Panc1 (cell line): Measurements from ENCODE around the gene CENPE. TPM values are rescaled to one million over a fixed set of nuclear protein-coding genes. Genes with fewer than 3 reads are reported as not detected.

Experiments used
- ATAC-seq: fragments of 200-7000 bp; cut with Tn5 transposase; 2 replicates; pipeline ENCODE4 v1.9.1; 2020; ENCODE audit warnings: mild to moderate bottlenecking, moderate library complexity
- BruUV-seq: library from RNA; stranded (reverse); fragments of 400-500 nt; replicated peaks from 2 replicates; lab custom pipeline; 2021; lab: Mats Ljungman, UMichigan
- CTCF ChIA-PET: fragments of 300-600 bp; sonication (Branson Sonifier 250); formaldehyde crosslinking; loops from one replicate; lab custom pipeline; 2022; ENCODE audit warnings: antibody characterized with exemption; lab: Charles Lee
- POLR2A ChIA-PET: fragments of 300-600 bp; sonication (Branson Sonifier 250); formaldehyde crosslinking; loops from one replicate; lab custom pipeline; 2022; ENCODE audit warnings: antibody characterized with exemption; lab: Charles Lee
- DNase-seq: peaks from one replicate; pipeline ENCODE4 v3.0.0-alpha.2; 2010; ENCODE audit warnings: low read depth, low spot score
- H3K27ac ChIP-seq: 2 replicates; pipeline ENCODE4 v1.5.1; 2011; ENCODE audit warnings: mild to moderate bottlenecking, low read length, inconsistent platforms
- H3K27me3 ChIP-seq: fragments of 200-500 bp; sonication (Bioruptor generic); 2 replicates; pipeline ENCODE4 v1.6.0; 2014; ENCODE audit warnings: low read length, inconsistent platforms; ENCODE audit not compliant: control insufficient read depth, insufficient read depth
- H3K36me3 ChIP-seq: fragments of 200-500 bp; sonication (Bioruptor generic); 2 replicates; pipeline ENCODE4 v1.5.1; 2014; ENCODE audit warnings: inconsistent platforms, mild to moderate bottlenecking, low read length, moderate library complexity; ENCODE audit not compliant: control insufficient read depth, insufficient read depth
- H3K4me1 ChIP-seq: 2 replicates; pipeline ENCODE4 v1.5.1; 2011; ENCODE audit warnings: inconsistent platforms, mild to moderate bottlenecking, low read length, moderate library complexity; ENCODE audit not compliant: control insufficient read depth, insufficient read depth
- H3K4me3 ChIP-seq, 2 experiments: 2 replicates each; pipeline ENCODE4 v1.5.1; 2011 to 2012; ENCODE audit warnings: low read depth in 2 of 2, low read length in 2 of 2, mild to moderate bottlenecking in 2 of 2, inconsistent platforms in 1 of 2, moderate library complexity in 1 of 2
- H3K9me3 ChIP-seq: fragments of 200-500 bp; sonication (Bioruptor generic); 2 replicates; pipeline ENCODE4 v1.5.1; 2014; ENCODE audit warnings: low read depth, mild to moderate bottlenecking, inconsistent platforms, low read length, moderate library complexity; ENCODE audit not compliant: control insufficient read depth, insufficient read depth
- POLR2AphosphoS5 ChIP-seq: IDR thresholded peaks from 2 replicates; pipeline ENCODE4 v1.6.1; 2012; ENCODE audit warnings: mild to moderate bottlenecking, low read depth, low read length, moderate library complexity
- SIN3A ChIP-seq: IDR thresholded peaks from 2 replicates; pipeline ENCODE4 v1.6.1; 2012; ENCODE audit warnings: low read depth, mild to moderate bottlenecking, low read length, moderate library complexity, borderline replicate concordance; ENCODE audit not compliant: insufficient read depth
- TCF7L2 ChIP-seq: IDR thresholded peaks from 2 replicates; pipeline ENCODE4 v1.6.1; 2011; ENCODE audit warnings: mild to moderate bottlenecking, low read depth, low read length, inconsistent platforms
- in situ Hi-C: cut with HindIII; loops from 2 replicates; pipeline ENCODE4 v1.10.0; 2016; ENCODE audit warnings: low sequenced_read_pairs, low pct_unique_long_range_greater_than_20kb
- intact Hi-C: fragments of 100-400 bp; cut with micrococcal nuclease; formaldehyde crosslinking; loops from one replicate; pipeline ENCODE4 v1.10.0; 2022; ENCODE audit not compliant: unreplicated experiment
- total RNA-seq: library from RNA; stranded (reverse); gene quantifications from one replicate; pipeline ENCODE4 v1.2.1, GENCODE V29; 2021; ENCODE audit not compliant: unreplicated experiment
- TF ChIP-seq, protein P1 (sequence below), 2 experiments: IDR thresholded peaks; 2 replicates each; pipeline ENCODE4 v1.6.1; 2011 to 2012; ENCODE audit warnings: low read depth in 2 of 2, control low read depth in 1 of 2, low read length in 1 of 2, mild to moderate bottlenecking in 1 of 2, moderate library complexity in 1 of 2; ENCODE audit not compliant: insufficient read depth in 1 of 2
- TF ChIP-seq, protein P2 (sequence below): fragments of 450-650 bp; IDR thresholded peaks from 2 replicates; pipeline ENCODE4 v1.5.1; 2017; ENCODE audit warnings: mild to moderate bottlenecking

Gene CENPE
- total RNA-seq, 1 experiment from 2014 or later = 25.2 TPM

DNA sequence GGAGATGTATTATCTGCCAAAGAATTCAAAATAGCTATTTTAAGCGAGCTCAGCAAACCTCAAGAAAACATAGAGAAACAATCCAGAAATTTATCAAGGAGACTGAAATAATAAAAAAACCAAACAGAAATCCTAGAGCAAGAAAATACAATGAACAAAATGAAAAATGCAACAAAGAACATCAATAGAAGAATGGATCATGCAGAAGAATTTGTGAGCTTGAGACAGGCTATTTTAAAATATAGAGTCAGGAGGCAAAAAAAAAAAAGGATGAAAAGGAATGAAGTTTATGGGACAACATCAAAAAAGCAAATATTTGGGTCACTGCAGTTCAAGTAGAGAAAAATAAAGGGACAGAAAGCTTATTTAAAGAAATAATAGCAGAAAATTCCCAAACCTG is 29.1 kb downstream of the CENPE start:
- Histone ChIP-seq H3K36me3 (peaks cover 3% of the 10 kb centered on the region), H3K4me3 (no peak overlapping the region), H3K27me3 (no peaks in the 10 kb centered on the region), H3K4me1 (no peaks in the 10 kb centered on the region), H3K27ac (no peak overlapping the region), H3K9me3 (no peaks in the 10 kb centered on the region)
- BruUV-seq = no TSS peak
- POLR2A ChIA-PET = no interaction called here
- CTCF ChIA-PET = no interaction called here
- intact Hi-C loops = no loop called here
- in situ Hi-C loops = no loop called here
- DNase-seq (no peak), ATAC-seq (no peak)
- TF ChIP-seq, protein P1, sequence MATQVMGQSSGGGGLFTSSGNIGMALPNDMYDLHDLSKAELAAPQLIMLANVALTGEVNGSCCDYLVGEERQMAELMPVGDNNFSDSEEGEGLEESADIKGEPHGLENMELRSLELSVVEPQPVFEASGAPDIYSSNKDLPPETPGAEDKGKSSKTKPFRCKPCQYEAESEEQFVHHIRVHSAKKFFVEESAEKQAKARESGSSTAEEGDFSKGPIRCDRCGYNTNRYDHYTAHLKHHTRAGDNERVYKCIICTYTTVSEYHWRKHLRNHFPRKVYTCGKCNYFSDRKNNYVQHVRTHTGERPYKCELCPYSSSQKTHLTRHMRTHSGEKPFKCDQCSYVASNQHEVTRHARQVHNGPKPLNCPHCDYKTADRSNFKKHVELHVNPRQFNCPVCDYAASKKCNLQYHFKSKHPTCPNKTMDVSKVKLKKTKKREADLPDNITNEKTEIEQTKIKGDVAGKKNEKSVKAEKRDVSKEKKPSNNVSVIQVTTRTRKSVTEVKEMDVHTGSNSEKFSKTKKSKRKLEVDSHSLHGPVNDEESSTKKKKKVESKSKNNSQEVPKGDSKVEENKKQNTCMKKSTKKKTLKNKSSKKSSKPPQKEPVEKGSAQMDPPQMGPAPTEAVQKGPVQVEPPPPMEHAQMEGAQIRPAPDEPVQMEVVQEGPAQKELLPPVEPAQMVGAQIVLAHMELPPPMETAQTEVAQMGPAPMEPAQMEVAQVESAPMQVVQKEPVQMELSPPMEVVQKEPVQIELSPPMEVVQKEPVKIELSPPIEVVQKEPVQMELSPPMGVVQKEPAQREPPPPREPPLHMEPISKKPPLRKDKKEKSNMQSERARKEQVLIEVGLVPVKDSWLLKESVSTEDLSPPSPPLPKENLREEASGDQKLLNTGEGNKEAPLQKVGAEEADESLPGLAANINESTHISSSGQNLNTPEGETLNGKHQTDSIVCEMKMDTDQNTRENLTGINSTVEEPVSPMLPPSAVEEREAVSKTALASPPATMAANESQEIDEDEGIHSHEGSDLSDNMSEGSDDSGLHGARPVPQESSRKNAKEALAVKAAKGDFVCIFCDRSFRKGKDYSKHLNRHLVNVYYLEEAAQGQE (IDR thresholded peaks at IDR 0.05; ENCODE audit: insufficient read depth in 1 of 2, low read depth in 2 of 2, low read length in 1 of 2) = no peak
- TF ChIP-seq, protein P2, sequence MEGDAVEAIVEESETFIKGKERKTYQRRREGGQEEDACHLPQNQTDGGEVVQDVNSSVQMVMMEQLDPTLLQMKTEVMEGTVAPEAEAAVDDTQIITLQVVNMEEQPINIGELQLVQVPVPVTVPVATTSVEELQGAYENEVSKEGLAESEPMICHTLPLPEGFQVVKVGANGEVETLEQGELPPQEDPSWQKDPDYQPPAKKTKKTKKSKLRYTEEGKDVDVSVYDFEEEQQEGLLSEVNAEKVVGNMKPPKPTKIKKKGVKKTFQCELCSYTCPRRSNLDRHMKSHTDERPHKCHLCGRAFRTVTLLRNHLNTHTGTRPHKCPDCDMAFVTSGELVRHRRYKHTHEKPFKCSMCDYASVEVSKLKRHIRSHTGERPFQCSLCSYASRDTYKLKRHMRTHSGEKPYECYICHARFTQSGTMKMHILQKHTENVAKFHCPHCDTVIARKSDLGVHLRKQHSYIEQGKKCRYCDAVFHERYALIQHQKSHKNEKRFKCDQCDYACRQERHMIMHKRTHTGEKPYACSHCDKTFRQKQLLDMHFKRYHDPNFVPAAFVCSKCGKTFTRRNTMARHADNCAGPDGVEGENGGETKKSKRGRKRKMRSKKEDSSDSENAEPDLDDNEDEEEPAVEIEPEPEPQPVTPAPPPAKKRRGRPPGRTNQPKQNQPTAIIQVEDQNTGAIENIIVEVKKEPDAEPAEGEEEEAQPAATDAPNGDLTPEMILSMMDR = no peak
- TF ChIP-seq SIN3A (no peak), POLR2AphosphoS5 (no peak), TCF7L2 (no peak)

DNA sequence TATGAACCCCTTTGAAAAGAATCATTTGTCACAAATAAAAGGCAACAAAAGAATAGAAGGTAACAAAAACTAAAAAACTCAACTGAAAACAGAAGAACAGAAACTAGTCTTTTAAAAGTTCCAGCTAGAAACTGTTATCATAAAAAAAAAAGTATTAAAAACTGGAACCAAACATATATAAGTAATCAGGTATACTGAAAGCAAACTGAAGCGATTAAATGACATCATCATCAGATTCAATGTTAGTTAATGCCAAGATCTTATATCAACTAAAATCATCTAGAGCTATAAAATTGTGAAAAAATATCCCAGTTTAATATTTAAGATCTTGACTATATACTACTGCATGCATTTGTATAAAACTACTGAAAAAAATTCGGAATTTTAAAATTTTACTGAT is 36.0 kb downstream of the CENPE start:
- H3K4me1 ChIP-seq = no peaks in the 10 kb centered on the region
- TF ChIP-seq, protein P2 = no peak
- TF ChIP-seq POLR2AphosphoS5 (no peak), SIN3A (no peak), TCF7L2 (no peak)
- TF ChIP-seq, protein P1 (IDR thresholded peaks at IDR 0.05; ENCODE audit: insufficient read depth in 1 of 2, low read depth in 2 of 2, low read length in 1 of 2) = no peak
- H3K4me3 ChIP-seq = no peak overlapping the region
- H3K27ac ChIP-seq = no peak overlapping the region
- intact Hi-C loops = no loop called here
- H3K27me3 ChIP-seq = no peaks in the 10 kb centered on the region
- H3K36me3 ChIP-seq = peaks cover 31% of the 10 kb centered on the region
- ChIA-PET CTCF (no interaction called here), POLR2A (no interaction called here)
- DNase-seq (no peak), ATAC-seq (no peak)
- no peaks in the 10 kb centered on the region; the same call in 1 of the 2 replicates for H3K9me3 ChIP-seq
- BruUV-seq = no TSS peak
- in situ Hi-C loops = no loop called here
